LNCaP clone FGC (cell line): ENCODE data around the gene HSD17B11.
"Not testable (repeated sequence)": the region's sequence is repeated elsewhere in the genome, so short reads cannot be mapped to it uniquely, and the experiment has no call there.

Experiments used
- DNase-seq: peaks from one replicate; pipeline ENCODE4 v3.0.0-alpha.2; 2011; ENCODE audit warnings: low read depth
- H3K4me3 ChIP-seq: 2 replicates; pipeline ENCODE4 v1.5.1; 2011; ENCODE audit warnings: mild to moderate bottlenecking, low read depth, low read length, control low read depth
- CTCF ChIP-seq: IDR thresholded peaks from 2 replicates; pipeline ENCODE4 v1.5.1; 2012; ENCODE audit warnings: mild to moderate bottlenecking; ENCODE audit not compliant: control insufficient read depth, insufficient read depth; ENCODE audit errors: extremely low read depth

HSD17B11 gene

DNA sequence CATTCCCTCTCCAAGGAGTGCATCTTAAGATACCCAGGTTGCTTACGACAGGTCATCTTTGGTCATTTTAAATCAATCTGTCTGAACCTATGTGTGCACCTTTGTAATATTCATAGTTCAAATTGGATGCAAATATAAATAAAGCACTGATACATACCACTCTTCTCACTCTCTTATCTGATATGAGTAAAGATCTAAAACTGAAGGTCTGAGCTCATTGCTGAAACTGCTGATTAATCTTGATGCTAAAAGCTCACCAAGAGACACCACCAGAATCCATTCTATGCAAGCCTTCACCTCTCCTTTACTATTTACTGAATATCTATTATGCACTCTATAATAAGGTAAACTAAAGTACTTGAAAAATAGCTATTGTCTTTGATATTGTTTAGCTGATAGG lies 84.9 kb downstream of the HSD17B11 start:
- no peak overlapping the region for H3K4me3 ChIP-seq
- DNase-seq: no peak
- TF ChIP-seq CTCF: no peak

- H3K4me3 ChIP-seq: peak overlapping the region; percentile 41
- TF ChIP-seq CTCF: no peak
- no peak for DNase-seq
These were observed 85.4 kb downstream of the HSD17B11 start for GRCh38 chr4:87305562-87305961.

GRCh38 chr4:87304745-87305432 lies 86.1 kb downstream of the HSD17B11 start:
- H3K4me3 ChIP-seq: peak overlapping the region; percentile 41
- no peak for TF ChIP-seq CTCF
- peak; percentile 93 for DNase-seq

DNA sequence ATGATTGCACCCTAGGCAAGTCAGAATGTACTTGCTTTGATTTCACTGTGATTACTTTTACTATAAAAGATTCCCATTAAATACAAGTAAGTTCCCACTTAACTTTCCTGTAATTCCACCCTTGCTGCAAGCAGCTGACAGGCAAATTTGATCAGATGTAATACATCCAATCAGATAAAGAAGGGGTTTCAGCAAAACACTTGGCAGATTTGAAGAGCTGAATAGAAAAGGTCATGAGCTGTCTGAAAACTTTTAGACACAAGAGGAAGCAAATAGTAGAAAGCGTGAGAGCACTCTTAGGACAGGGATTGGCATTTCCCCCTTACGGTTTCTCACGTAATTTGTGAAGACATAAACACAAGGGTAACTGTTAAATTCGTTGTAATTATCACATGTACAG lies 91.1 kb downstream of the HSD17B11 start:
- H3K4me3 ChIP-seq: no peak overlapping the region
- DNase-seq: peak; percentile 69
- TF ChIP-seq CTCF: no peak

- DNase-seq: no peak
- no peak for TF ChIP-seq CTCF
- H3K4me3 ChIP-seq: no peak overlapping the region
These were observed 92.6 kb downstream of the HSD17B11 start for GRCh38 chr4:87298362-87298761.

DNA sequence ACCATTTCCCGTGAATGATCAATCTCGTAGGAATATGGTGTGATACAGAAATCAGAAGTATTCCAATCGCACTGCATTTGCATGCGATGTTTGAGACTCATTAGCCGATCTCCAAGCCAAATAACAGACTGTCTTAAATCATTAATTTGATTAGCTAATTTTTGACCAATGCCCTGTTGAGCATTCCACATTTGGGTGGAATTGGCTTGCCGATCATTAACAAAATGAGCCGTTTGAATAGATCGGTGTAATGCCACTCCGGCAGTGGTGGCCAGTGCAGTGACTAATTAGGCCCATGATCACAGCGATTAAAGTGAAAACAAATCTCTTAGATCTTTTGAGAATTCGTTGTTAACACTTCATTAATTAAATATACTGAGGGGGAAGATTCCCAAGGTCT lies 96.1 kb downstream of the HSD17B11 start:
- DNase-seq, H3K4me3 ChIP-seq: not testable (repeated sequence)

GRCh38 chr4:87293889-87294288 lies 97.1 kb downstream of the HSD17B11 start:
- not testable (repeated sequence) for DNase-seq, H3K4me3 ChIP-seq

DNA sequence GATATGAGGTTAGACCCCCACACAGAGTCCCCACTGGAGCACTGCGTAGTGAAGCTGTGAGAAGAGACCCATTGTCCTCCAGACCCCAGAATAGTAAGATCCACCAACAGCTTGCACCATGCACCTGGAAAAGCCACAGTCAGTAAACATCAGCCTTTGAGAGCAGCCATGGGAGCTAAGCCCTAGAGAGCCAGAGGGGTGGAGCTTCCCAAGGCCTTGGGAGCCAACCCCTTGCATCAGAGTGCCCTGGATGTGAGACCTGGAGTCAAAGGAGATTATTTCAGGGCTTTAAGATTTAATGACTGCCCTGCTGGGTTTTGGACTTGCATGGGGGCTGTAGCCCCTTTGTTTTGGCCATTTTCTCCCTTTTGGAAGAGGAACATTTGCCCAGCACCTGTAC lies 104.0 kb downstream of the HSD17B11 start:
- TF ChIP-seq CTCF: no peak
- H3K4me3 ChIP-seq: no peak overlapping the region
- no peak for DNase-seq
